Parietal lobe (tissue), 1 donor: ENCODE measurements around the gene POLD1. TPM values are rescaled to one million over a fixed set of nuclear protein-coding genes. Genes with fewer than 3 reads are reported as not detected.

Experiments used
- total RNA-seq: library from RNA; depleted of rRNA; stranded (reverse); fragments of >200 nt; gene quantifications from one replicate; pipeline ENCODE4 v1.2.3, GENCODE V29; 2014

Gene POLD1
- total RNA-seq = 18.8 TPM

DNA sequence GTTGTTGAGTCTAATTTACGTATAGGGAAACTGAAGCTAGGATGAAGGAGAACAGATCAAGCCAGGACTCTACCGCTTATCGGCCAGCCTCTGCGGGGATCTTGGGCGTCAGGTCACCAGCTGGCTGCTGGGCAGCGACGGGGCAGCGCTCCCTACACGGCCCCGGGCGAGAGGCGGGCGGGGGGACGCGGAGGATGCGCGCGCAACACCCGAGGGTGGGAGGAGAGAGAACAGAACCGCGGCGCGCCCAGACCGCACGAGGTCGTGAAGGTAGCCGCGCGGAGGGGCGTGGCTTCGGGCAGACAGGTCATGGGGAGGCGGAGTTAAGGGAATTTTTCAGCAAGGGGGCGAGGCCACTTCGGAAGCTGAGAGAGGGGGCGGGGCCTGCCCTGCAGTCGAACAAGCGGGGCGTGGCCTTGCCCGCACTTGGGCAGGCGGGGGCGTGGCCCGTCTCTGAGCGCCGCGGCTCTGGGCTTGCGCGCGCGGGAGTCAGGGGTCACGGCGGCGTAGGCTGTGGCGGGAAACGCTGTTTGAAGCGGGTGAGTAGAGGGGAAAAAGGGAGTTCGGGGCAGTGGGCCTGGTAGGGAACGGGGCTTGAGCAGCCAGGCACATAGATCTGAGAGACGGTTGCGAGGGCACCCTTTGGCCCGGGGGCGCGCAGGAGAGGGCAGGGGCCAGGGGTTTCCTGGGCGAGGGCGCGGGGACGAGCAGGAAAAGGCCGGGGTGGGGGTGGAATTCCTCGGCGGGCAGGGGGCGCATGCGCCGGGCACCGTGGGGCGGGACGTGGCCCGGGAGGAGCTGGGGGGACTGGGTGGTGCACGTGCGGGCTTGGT, at the start of gene POLD1:
POLD1 (plus strand) TSS at position 496 of the 833 bp plus-strand sequence. CDS start 14,505 bp downstream, outside the sequence.

GRCh38 chr19:50365434-50366306, 18.5 kb upstream of the POLD1 start, which contains the start of gene NAPSA:
TSS of gene NAPSA (minus strand) at chr19:50365639. CDS start at chr19:50365621, 18 bp downstream.

DNA sequence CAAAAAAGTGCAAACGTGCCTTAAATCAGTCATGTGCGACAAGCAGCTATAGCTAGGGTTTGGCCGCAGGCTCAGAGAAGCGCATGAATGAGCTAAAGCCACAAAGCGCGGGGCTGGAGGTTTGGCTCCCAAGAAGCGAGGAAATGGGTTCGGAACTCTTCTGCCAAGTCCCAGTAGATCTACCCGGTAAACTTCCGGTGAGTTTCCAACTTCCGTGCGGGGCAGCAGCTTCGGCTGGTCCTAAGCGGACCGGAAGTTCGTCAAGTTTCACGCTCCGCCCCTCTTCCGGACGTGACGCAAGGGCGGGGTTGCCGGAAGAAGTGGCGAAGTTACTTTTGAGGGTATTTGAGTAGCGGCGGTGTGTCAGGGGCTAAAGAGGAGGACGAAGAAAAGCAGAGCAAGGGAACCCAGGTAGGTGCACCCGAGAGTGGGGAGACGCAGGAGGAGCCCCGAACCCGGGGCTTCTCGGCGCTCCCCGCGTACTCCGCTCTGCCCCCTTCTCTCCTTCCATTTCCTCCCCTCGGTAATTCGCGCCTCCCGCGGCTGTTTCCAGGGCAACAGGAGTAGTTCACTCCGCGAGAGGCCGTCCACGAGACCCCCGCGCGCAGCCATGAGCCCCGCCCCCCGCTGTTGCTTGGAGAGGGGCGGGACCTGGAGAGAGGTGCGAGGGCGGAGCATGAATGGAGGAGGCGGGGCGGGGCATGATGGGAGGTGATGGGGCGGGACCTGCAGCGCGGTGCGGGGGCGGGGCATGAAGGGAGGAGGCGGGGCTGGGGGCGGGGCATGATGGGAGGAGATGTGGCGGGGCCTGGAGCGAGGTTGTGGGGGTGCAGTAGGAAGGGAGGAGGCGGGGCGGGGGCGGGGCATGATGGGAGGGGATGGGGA, 7.7 kb upstream of the POLD1 start, which contains the start of gene NR1H2:
NR1H2 (plus strand) TSS at position 292 of the 885 bp plus-strand sequence. CDS start 1,149 bp downstream, outside the sequence.

DNA sequence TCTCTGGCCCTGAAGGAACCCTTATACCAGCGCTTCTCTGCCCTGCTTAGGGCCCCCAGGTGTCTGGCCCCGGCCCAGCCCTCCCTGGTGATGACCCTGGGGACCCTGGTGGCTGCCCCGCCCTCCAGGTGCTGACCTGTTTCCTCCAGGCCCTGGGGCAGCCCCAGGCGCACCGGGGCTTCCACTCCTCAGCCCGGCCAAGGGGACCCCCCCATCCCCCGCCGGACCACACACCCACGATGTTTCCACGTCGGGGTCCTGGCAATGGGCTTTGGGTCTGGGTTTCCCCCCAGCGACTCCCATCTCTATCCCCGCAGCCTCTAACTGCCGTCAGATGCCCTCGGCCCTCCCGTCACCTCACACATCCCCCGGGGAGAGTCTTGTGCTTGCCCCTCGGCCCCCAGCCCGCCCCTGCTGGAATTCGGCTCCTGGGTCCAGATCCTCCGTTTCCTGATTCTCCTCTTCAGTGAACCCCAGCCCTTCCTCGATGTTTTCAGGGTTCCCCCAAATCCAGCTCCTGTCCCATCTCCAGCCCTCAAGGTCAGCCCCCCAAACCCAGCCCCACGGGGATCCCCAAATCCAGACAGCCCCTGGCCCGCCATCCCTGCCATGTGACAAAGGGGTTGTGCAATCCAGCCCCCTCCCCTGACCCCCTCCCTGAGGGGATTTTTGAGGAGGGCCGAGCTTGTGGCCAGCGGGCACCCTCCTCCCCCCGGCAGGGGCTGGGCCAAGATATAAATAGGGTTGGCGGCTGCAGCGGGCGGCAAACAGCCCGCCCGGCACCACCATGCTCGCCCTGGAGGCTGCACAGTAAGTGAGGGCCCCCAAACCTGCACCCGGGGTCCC, 34.3 kb downstream of the POLD1 start, which contains the start of gene SPIB:
SPIB (plus strand) TSS at position 763 of the 846 bp plus-strand sequence; CDS start at position 788, 25 bp downstream.

DNA sequence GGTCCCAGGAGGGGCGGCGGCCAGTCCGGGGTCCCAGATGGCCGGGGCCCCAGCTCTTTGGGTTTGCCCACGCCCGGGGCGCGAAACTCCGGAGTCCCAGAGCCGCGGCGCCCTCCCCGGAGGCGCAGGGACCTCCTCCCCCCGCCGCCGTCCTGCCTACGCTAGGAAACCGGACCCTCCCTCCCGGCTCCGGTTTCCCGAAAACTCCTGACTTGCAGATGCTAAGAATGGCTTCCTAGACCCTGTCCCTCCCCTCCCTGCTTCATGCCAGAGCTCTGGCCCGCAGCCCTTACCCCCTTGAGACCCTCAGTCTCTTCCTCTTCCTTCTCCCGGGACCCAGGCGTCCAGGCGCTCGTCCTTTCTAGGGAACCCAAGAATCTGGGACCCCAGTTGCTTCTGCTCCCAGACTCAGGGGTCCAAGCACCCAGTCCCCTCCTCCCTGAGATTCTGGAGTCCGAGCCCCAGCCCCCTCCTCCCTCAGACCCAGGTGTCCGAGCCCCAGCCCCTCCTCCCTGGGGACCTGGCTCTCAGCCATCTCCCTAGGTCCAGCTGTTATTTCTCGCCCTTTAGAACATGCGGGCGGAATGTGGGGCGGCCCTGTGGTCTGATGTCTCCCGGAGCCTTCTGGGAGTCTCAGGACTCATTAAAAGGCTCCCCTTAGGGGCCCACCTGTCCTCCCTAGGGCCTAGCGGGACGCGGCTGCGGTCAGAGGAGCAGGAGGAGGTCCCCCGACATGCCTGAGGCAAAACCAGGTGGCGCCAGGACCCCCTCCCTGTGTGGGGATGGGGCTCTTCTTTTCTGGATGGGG, 48.3 kb downstream of the POLD1 start, which contains the start of gene MYBPC2:
MYBPC2 (plus strand) TSS at position 672 of the 808 bp plus-strand sequence; CDS start at position 734, 62 bp downstream.

Other genes starting within 250 kb of the POLD1 start
- gene IZUMO2, start 221.1 kb upstream of the POLD1 start, total RNA-seq = not detected
- 1.6 TPM for gene MYH14, start 180.7 kb upstream of the POLD1 start, total RNA-seq
- gene KCNC3, start 55.0 kb upstream of the POLD1 start, total RNA-seq = 5.9 TPM
- gene NAPSA, start 18.7 kb upstream of the POLD1 start, total RNA-seq = 0.63 TPM
- gene NR1H2, start 7.9 kb upstream of the POLD1 start, total RNA-seq = 26.6 TPM
- gene SPIB, start 34.6 kb downstream of the POLD1 start, total RNA-seq = not detected
- not detected for gene MYBPC2, start 48.5 kb downstream of the POLD1 start, total RNA-seq
- gene EMC10, start 92.2 kb downstream of the POLD1 start, total RNA-seq = 51.3 TPM
- 1.3 TPM for gene GARIN5A, start 92.5 kb downstream of the POLD1 start, total RNA-seq
- 4.4 TPM for gene JOSD2, start 126.8 kb downstream of the POLD1 start, total RNA-seq
- 0.94 TPM for gene ASPDH, start 129.6 kb downstream of the POLD1 start, total RNA-seq
- 79.8 TPM for gene LRRC4B, start 184.1 kb downstream of the POLD1 start, total RNA-seq